Measurements from ENCODE around the gene TRAF3IP1. TPM values are rescaled to one million over a fixed set of nuclear protein-coding genes. Genes with fewer than 3 reads are reported as not detected.
"Not testable (repeated sequence)": the region's sequence is repeated elsewhere in the genome, so short reads cannot be mapped to it uniquely, and the experiment has no call there.

TRAF3IP1 gene
- total and polyA plus RNA-seq, 4 donors: 8.9 to 41.0 (median 14.7) TPM

- no peak for TF ChIP-seq CTCF (IDR thresholded peaks at IDR 0.05; ENCODE audit: control extremely low read depth, extremely low read depth)
- no peaks in the 10 kb centered on the region for H3K27me3 ChIP-seq (ENCODE audit: control insufficient read depth in 3 of 3, insufficient read depth in 3 of 3, low read length in 2 of 3)
- no peak overlapping the region for H3K4me3 ChIP-seq
- peaks cover 0 to 8% (median 5%) of the 10 kb centered on the region in 5 donors for H3K4me1 ChIP-seq (ENCODE audit: control insufficient read depth in 5 of 5, insufficient read depth in 5 of 5, low read length in 5 of 5)
- no peak overlapping the region for H3K9ac ChIP-seq (ENCODE audit: insufficient read depth in 1 of 2, low read length in 2 of 2)
- DNase-seq (no peak), ATAC-seq (ENCODE audit: insufficient read depth, low FRiP score) (no peak)
- peaks cover 9 to 29% (median 22%) of the 10 kb centered on the region in 4 donors for H3K36me3 ChIP-seq (ENCODE audit: control insufficient read depth in 4 of 4, insufficient read depth in 4 of 4, low read length in 4 of 4)
- no peaks in the 10 kb centered on the region for H3K9me3 ChIP-seq (ENCODE audit: control insufficient read depth in 4 of 4, insufficient read depth in 3 of 4, low read length in 3 of 4)
- H3K27ac ChIP-seq (ENCODE audit: low read depth in 1 of 2, low read length in 1 of 2): no peak overlapping the region
- 68 to 85% methylated on average over 17 of the region's 17 CpGs for WGBS, 2 donors
Observed at GRCh38 chr2:238441262-238442114, 121.2 kb downstream of the TRAF3IP1 start.

GRCh38 chr2:238442257-238442656, 121.9 kb downstream of the TRAF3IP1 start:
- not testable (repeated sequence) for DNase-seq; H3K4me3 ChIP-seq; H3K27me3 ChIP-seq (ENCODE audit: control insufficient read depth in 3 of 3, insufficient read depth in 3 of 3, low read length in 2 of 3); H3K9me3 ChIP-seq (ENCODE audit: control insufficient read depth in 4 of 4, insufficient read depth in 3 of 4, low read length in 3 of 4); ATAC-seq (ENCODE audit: insufficient read depth, low FRiP score); H3K9ac ChIP-seq (ENCODE audit: insufficient read depth in 1 of 2, low read length in 2 of 2); H3K4me1 ChIP-seq (ENCODE audit: control insufficient read depth in 5 of 5, insufficient read depth in 5 of 5, low read length in 5 of 5); H3K27ac ChIP-seq (ENCODE audit: low read depth in 1 of 2, low read length in 1 of 2)
- peaks cover 12 to 37% (median 29%) of the 10 kb centered on the region in 4 donors for H3K36me3 ChIP-seq (ENCODE audit: control insufficient read depth in 4 of 4, insufficient read depth in 4 of 4, low read length in 4 of 4)
- WGBS, 2 donors: 80 to 88% methylated on average over 6 of the region's 6 CpGs

- Histone ChIP-seq H3K27ac (ENCODE audit: low read depth in 1 of 2, low read length in 1 of 2) (no peak overlapping the region), H3K9ac (ENCODE audit: insufficient read depth in 1 of 2, low read length in 2 of 2) (no peak overlapping the region), H3K4me3 (no peak overlapping the region), H3K4me1 (ENCODE audit: control insufficient read depth in 5 of 5, insufficient read depth in 5 of 5, low read length in 5 of 5) (peaks cover 0 to 6% (median 4%) of the 10 kb centered on the region in 5 donors), H3K27me3 (ENCODE audit: control insufficient read depth in 3 of 3, insufficient read depth in 3 of 3, low read length in 2 of 3) (no peaks in the 10 kb centered on the region), H3K36me3 (ENCODE audit: control insufficient read depth in 4 of 4, insufficient read depth in 4 of 4, low read length in 4 of 4) (peaks cover 12 to 53% (median 40%) of the 10 kb centered on the region in 4 donors), H3K9me3 (ENCODE audit: control insufficient read depth in 4 of 4, insufficient read depth in 3 of 4, low read length in 3 of 4) (no peaks in the 10 kb centered on the region)
- TF ChIP-seq CTCF (IDR thresholded peaks at IDR 0.05; ENCODE audit: control extremely low read depth, extremely low read depth): no peak
- WGBS, 2 donors: 98% methylated on average over 13 of the region's 13 CpGs
- DNase-seq (no peak), ATAC-seq (ENCODE audit: insufficient read depth, low FRiP score) (no peak)
Observed at GRCh38 chr2:238444242-238444641, 123.9 kb downstream of the TRAF3IP1 start.

GRCh38 chr2:238445409-238446190, 125.3 kb downstream of the TRAF3IP1 start:
- H3K36me3 ChIP-seq (ENCODE audit: control insufficient read depth in 4 of 4, insufficient read depth in 4 of 4, low read length in 4 of 4): peaks cover 12 to 54% (median 39%) of the 10 kb centered on the region in 4 donors
- TF ChIP-seq CTCF (IDR thresholded peaks at IDR 0.05; ENCODE audit: control extremely low read depth, extremely low read depth): no peak
- WGBS, 2 donors: 92 to 94% methylated on average over 17 of the region's 17 CpGs

More at GRCh38 chr2:238445409-238446190, 125.3 kb downstream of the TRAF3IP1 start:
- Histone ChIP-seq H3K4me3 (no peak overlapping the region), H3K27me3 (ENCODE audit: control insufficient read depth in 3 of 3, insufficient read depth in 3 of 3, low read length in 2 of 3) (no peaks in the 10 kb centered on the region), H3K4me1 (ENCODE audit: control insufficient read depth in 5 of 5, insufficient read depth in 5 of 5, low read length in 5 of 5) (peaks cover 0 to 8% (median 2%) of the 10 kb centered on the region in 5 donors), H3K9me3 (ENCODE audit: control insufficient read depth in 4 of 4, insufficient read depth in 3 of 4, low read length in 3 of 4) (peaks cover 0 to 2% (median 0%) of the 10 kb centered on the region in 4 donors), H3K9ac (ENCODE audit: insufficient read depth in 1 of 2, low read length in 2 of 2) (no peak overlapping the region), H3K27ac (ENCODE audit: low read depth in 1 of 2, low read length in 1 of 2) (no peak overlapping the region)
- ATAC-seq (ENCODE audit: insufficient read depth, low FRiP score) (no peak), DNase-seq (no peak)
